ENCODE measurements around the gene TUBGCP3. TPM values are rescaled to one million over a fixed set of nuclear protein-coding genes. Genes with fewer than 3 reads are reported as not detected.

The TUBGCP3 gene
- total RNA-seq, 1 experiment from 2014 or later: 37.3 TPM

GRCh38 chr13:112592181-112592580 is 4.2 kb upstream of the TUBGCP3 start:
- no peak overlapping the region for H3K18ac ChIP-seq (ENCODE audit: insufficient read length, low read depth, low read length)
- no peak for TF ChIP-seq CTCF (conservative IDR thresholded peaks at IDR 0.05)
- no peak overlapping the region for H2BK5ac ChIP-seq (ENCODE audit: insufficient read length, low read length)
- Mint-ChIP-seq H3K36me3 (ENCODE audit: insufficient read depth in 1 of 3, low read depth in 3 of 3) (peaks cover 0 to 5% (median 5%) of the 10 kb centered on the region in 3 experiments; a peak in 4 of 7 replicates), H3K27me3 (ENCODE audit: low read depth) (peaks cover 45% of the 10 kb centered on the region), H3K27ac (no peak overlapping the region; a peak in 1 of 7 replicates), H3K4me3 (no peak overlapping the region), H3K4me1 (peaks cover 3 to 7% of the 10 kb centered on the region in 2 experiments), H3K9me3 (peaks cover 0 to 1% of the 10 kb centered on the region in 2 experiments; a peak in 3 of 5 replicates)
- H2AFZ ChIP-seq (ENCODE audit: low read length): no peak overlapping the region
- no peaks in the 10 kb centered on the region for H3K27me3 ChIP-seq (ENCODE audit: insufficient read depth, low read length)
- H3K79me1 ChIP-seq (ENCODE audit: insufficient read depth, low read depth, low read length, poor library complexity, severe bottlenecking): no peaks in the 10 kb centered on the region
- H3K4ac ChIP-seq (ENCODE audit: low read depth, low read length): no peak overlapping the region
- WGBS (ENCODE audit: extremely low coverage, insufficient read length, low lambda C conversion rate): no CpG with 5 or more reads among the region's 7 CpGs
- no peak overlapping the region for H3K14ac ChIP-seq (ENCODE audit: insufficient read depth, low read length)
- H3K9me3 ChIP-seq (ENCODE audit: control insufficient read depth, low read depth, low read length): no peaks in the 10 kb centered on the region
- no peaks in the 10 kb centered on the region for H4K20me1 ChIP-seq (ENCODE audit: control insufficient read depth, insufficient read depth, insufficient read length)
- no peak overlapping the region for H2BK12ac ChIP-seq (ENCODE audit: insufficient read length, low read depth, low read length)
- DNase-seq: no peak
- no peak overlapping the region for H2AK5ac ChIP-seq (ENCODE audit: insufficient read length, low read length)
- no peak overlapping the region for H3T11ph ChIP-seq (ENCODE audit: low read length)
- peaks cover 10% of the 10 kb centered on the region for H3K23me2 ChIP-seq (ENCODE audit: insufficient read length, low read depth, low read length, poor library complexity, severe bottlenecking)
- H4K5ac ChIP-seq (ENCODE audit: insufficient read length, low read depth, low read length): no peak overlapping the region
- H3K23ac ChIP-seq (ENCODE audit: insufficient read length, low read depth, low read length): no peak overlapping the region
- H3K56ac ChIP-seq (ENCODE audit: insufficient read length, low read depth, low read length): no peak overlapping the region
- H2BK15ac ChIP-seq (ENCODE audit: low read depth, low read length): no peak overlapping the region
- H2BK20ac ChIP-seq (ENCODE audit: low read depth, low read length, poor library complexity, severe bottlenecking): no peak overlapping the region
- H3K4me1 ChIP-seq (ENCODE audit: insufficient read depth, low read length): no peaks in the 10 kb centered on the region
- H3K27ac ChIP-seq (ENCODE audit: insufficient read length, low read depth, low read length): no peak overlapping the region
- H3K79me2 ChIP-seq (ENCODE audit: insufficient read depth, low read length): no peaks in the 10 kb centered on the region
- no peak overlapping the region for H4K8ac ChIP-seq (replicated peaks; ENCODE audit: insufficient read length, low read depth, low read length)
- no peak overlapping the region for H3K4me2 ChIP-seq (ENCODE audit: insufficient read depth, insufficient read length, low read length)
- no peak overlapping the region for H3K9ac ChIP-seq (ENCODE audit: extremely low read depth, insufficient read length, low read length)
- no peak overlapping the region for H2BK120ac ChIP-seq (ENCODE audit: low read depth, low read length, poor library complexity, severe bottlenecking)
- H4K91ac ChIP-seq (ENCODE audit: insufficient read length, low read depth, low read length): no peak overlapping the region

All from H9 (cell line).